Activated CD8-positive, alpha-beta memory T cell treated with anti-CD3 and anti-CD28 coated beads for 36 hours (primary cell): ENCODE measurements around the gene METTL16. TPM values are rescaled to one million over a fixed set of nuclear protein-coding genes. Genes with fewer than 3 reads are reported as not detected.

Experiments used
- CTCF ChIA-PET: fragments of 350-600 bp; sonication (Branson Sonifier 250); formaldehyde crosslinking; loops from one replicate; lab custom pipeline; 2021; ENCODE audit warnings: antibody characterized with exemption; lab: Charles Lee
- POLR2A ChIA-PET: fragments of 350-600 bp; sonication (Branson Sonifier 250); formaldehyde crosslinking; loops from one replicate; lab custom pipeline; 2021; ENCODE audit warnings: antibody characterized with exemption; lab: Charles Lee
- total RNA-seq, 2 experiments: library from RNA; stranded (reverse); gene quantifications; one replicate each; pipeline ENCODE4 v1.2.3, GENCODE V29; 2021

The METTL16 gene
- total RNA-seq, 2 experiments from 2014 or later, result 63.5 to 69.6 TPM

DNA sequence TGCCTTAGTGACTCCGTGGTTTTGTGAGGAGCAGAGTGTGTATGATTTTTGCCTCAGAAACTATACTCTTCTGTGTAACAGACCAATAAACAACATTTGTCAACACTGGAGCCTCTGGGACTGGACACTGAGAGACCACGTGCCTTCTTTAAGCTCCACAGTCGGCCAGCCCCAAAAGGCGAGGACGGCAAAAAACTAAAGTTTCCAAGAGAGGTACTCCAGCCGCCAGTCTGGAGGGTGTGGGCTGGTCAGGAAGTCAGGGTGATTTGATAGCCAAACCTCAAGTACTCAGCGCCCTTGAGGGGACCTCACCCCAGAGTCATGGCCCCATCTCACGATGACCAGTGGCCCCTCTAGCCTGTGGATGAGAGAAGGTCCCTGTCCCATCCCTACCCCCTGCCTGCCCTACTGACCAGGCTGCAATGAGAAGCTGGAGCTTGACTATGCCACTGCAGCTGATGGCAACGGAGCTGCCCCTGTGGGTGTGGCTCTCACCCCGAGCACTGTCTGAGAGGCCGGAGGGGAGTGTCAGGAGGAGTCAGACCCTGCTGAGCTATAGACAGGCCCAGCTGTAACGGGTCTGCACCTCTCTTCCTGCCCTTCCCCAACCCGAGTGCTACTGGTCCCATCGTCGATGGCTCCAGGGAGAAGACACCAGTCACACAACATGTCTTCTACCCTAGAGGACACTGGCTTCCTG, 130.6 kb downstream of the METTL16 start:
- ChIA-PET POLR2A (interaction anchor here (3.1 kb wide), 1 partner anchor 35 kb away, joined by 24 read pairs; no protein-coding TSS in a partner anchor), CTCF (interaction anchor here (1.3 to 7.6 kb wide), 4 partner anchors 11 to 36 kb away, joined by 4 to 131 read pairs (median 24); no protein-coding TSS in a partner anchor)

DNA sequence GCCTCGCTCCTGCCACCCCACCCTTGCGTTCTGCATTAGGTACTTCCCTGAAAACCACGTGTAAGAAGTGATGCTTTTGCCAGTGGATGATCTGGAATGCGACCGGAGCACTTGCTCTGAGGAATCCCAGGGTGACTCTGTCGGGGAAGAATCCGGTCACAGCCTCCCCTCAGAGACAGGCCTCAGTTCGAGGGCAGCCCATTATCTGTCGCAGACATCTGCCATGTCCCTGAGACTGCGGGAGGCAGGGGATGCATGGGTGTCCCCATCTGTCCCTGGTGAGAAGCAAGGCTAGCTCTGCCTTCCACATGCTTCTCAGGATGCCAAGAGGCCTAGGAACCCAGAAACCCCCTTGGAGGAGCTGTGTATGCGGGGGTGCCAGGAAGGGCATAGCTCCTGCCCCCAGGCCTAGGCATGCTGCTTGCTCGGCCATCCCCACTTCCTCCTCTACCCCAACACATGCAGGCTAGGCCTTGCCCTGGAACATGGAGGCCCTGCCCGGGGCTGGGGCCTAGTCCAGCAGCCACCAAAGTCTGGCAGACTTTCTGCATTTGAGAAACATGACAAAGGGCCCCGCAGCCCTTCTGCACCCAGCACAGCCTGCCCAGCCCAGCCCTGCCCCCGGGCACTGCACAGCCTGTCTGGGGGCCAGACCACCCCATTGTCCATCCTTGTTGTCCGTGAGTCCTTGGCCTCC, 131.3 kb downstream of the METTL16 start:
- POLR2A ChIA-PET, result interaction anchor here (3.1 kb wide), 1 partner anchor 35 kb away, joined by 24 read pairs; no protein-coding TSS in a partner anchor
- CTCF ChIA-PET, result interaction anchor here (3.5 to 7.6 kb wide), 2 partner anchors 11 to 37 kb away, joined by 40 to 131 read pairs; no protein-coding TSS in a partner anchor

DNA sequence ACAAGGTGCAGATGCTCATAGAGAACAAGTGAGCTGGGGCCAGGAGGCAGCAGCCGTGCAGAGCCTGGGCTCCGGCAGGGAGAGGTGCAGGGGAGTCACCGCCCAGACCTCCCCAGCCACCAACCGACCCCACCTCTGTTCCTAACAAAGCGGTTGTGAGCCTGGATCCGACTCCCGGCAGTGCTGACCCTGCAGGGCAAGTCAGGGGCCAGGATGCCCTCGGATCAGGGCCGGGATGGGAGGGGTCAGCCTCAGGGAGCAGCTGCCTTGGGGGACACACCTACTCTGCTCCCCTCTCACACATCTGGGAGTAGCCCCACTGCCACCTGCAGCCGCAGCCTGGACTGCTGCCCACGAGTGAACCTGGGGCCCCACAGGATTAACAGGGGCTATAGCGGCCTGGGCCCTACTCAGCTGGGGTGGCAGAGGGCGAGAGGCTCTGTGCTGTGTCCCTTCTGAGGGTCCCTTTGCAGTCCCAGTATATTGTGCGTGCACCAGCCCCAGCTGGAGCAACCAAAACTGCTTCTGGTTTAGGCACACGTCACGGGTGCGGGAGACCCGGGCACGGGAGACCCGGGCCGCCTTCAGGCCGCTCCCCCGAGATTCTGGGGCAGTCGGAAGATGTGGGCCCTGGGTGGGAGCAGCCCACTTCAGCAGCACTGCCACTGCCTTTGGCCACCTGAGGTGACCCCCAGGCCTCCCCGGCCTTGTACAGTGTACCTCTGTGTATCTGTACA, 132.0 kb downstream of the METTL16 start:
- CTCF ChIA-PET, result interaction anchor here (7.6 kb wide), 1 partner anchor 38 kb away, joined by 131 read pairs; no protein-coding TSS in a partner anchor
- POLR2A ChIA-PET, result no interaction called here

DNA sequence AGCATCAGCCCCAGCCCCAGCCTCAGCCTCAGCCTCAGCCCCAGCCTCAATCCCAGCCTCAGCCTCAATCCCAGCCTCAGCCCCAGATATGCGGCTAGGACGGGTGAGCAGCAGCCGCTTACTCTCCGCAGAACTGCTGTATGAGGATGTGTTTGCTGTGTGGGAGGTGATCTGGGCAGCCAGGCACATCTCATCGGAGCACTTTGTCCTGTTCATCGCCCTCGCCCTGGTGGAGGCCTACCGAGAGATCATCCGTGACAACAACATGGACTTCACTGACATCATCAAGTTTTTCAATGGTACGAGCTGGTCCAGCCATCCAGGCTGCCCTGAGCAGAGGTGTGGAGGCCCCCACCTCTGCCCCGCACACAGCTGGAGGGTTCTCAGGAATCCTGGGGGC, 132.8 kb downstream of the METTL16 start:
- ChIA-PET POLR2A (no interaction called here), CTCF (interaction anchor here (0.7 to 7.6 kb wide), 2 partner anchors 38 to 57 kb away, joined by 3 to 131 read pairs; no protein-coding TSS in a partner anchor)

DNA sequence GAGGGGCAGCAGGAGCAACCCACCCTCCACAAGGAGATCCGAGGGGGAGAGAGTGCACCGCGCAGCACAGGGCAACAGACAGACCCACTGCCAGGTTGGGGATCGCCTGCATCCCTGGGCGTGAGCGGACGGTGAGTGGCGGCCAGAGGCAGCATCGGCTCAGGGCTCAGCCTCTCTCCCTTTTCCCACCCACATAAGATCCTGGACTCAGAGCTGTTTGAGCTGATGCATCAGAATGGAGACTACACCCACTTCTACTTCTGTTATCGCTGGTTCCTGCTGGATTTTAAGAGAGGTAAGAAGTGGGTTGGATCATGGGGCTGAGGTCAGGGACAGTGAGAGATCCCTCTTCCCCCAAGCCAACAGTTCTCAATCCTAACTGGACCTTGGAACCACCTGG, 134.0 kb downstream of the METTL16 start:
- CTCF ChIA-PET, result no interaction called here
- POLR2A ChIA-PET, result no interaction called here

DNA sequence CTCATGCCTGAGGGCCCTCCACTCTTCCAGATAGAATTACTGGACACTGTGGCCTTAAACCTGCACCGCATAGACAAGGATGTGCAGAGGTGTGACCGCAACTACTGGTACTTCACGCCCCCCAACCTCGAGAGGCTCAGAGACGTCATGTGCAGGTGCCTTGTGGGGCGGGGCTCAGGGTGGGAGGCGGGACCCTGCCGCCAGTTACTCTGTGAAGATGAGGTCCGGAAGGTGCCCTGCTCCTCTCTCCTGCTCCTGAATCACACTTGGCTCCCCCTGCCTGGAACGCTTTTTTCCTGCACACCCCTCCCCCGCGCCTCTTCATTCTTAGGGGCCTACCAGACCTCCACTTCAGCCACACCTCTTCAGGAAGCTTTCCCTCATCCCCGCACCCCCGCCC, 135.6 kb downstream of the METTL16 start:
- CTCF ChIA-PET, result no interaction called here
- POLR2A ChIA-PET, result no interaction called here

DNA sequence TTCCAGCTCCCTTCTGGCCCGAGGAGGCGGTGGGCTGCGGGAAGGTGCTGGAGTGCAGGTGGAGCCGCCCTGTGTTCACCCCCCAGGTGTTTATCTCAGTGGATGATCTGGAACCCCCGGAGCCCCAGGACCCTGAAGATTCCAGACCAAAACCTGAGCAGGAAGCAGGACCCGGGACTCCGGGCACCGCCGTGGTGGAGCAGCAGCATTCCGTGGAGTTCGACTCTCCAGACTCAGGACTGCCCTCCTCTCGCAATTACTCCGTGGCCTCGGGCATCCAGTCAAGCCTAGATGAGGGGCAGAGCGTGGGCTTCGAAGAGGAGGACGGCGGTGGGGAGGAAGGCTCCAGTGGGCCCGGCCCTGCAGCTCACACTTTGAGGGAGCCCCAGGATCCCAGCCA, 136.3 kb downstream of the METTL16 start:
- CTCF ChIA-PET, result no interaction called here
- POLR2A ChIA-PET, result no interaction called here

DNA sequence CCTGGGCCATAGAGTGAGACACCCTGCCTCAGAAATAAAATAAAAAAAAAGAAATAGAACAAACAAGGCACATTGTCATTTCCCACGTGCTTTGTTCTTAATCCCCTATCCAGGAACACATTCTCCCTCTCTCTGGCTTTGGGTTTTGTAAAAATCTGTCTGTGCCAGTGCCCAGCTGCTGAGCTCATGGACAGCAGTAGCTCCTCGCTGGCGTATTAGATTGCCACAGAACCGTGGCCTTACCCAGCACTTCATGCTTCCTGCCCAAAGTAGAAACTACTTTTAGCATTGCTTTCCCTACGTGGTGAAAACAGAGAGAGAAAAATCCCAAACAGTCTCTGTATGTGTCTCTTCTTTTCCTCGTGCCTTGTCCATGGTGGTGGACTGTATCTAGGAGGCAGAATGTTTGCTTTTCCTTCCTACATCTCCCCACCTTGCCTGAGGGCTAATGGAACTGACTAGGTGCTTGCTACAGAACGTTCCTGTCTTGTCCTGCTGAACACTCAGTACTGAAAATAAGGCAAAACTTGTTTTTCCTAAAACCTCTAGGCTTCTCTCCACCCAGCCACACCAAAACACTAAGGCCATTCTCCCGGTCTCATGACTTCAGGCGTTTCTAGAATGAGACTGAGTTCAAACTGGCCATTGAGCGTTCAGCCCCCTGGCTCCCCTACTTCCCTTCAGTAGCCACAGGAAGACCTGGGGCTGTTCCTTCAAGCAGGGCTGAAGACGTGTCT, 137.0 kb downstream of the METTL16 start:
- ChIA-PET CTCF (interaction anchor here (1.2 kb wide), 1 partner anchor 7 kb away, joined by 4 read pairs; no protein-coding TSS in a partner anchor), POLR2A (no interaction called here)

DNA sequence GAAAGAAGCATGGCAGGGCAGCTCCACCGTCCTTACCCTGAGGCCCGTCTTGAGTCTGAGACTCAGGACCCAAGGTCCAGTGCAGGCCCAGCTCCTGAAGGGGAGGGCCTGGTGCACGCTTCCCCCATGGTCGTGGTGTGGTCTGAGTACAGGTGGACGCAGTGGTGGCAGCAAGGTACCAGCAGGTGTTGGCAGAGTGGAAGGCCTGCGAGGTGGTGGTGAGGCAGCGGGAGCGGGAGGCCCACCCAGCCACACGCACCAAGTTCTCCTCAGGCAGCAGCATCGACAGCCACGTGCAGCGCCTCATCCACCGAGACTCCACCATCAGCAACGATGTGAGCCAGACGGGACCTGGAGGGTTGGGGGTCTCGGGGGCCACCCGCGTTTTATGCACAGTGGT, 138.5 kb downstream of the METTL16 start:
- ChIA-PET POLR2A (no interaction called here), CTCF (interaction anchor here (0.9 kb wide), 1 partner anchor 43 kb away, joined by 3 read pairs; no protein-coding TSS in a partner anchor)

DNA sequence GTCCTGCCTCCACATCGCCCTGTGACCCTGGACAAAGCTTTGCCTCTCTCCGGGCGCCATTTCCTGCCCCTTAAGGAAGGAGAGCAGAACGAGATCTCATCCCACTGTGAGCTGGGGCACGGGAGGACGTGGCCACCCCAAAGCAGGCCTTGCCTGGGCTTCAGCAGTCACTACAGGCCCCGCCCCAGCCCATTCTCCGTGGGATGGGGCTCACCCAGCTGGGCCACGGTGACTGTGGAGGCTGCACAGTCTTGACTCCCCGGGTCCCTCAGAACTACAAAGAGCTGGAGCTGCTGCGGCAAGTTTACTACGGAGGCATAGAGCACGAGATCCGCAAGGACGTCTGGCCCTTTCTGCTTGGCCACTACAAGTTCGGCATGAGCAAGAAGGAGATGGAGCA, 139.0 kb downstream of the METTL16 start:
- CTCF ChIA-PET, result interaction anchor here (0.9 kb wide), 1 partner anchor 43 kb away, joined by 3 read pairs; no protein-coding TSS in a partner anchor
- POLR2A ChIA-PET, result no interaction called here

DNA sequence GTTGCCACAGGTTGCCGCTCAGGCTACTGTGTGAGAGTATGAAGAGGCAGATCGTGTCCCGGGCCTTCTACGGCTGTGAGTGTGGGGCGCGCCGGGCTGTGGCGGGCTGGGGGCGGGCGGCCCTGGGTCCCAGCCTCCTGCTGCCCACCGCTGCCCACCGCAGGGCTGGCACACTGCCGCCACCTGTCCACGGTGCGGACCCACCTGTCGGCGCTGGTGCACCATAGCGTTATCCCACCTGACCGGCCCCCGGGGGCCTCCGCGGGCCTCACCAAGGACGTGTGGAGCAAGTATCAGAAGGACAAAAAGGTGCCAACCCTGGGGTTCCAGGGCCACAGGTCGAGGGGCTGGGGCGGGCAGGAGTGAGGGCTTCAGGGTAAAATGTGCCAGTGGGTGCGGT, 139.5 kb downstream of the METTL16 start:
- POLR2A ChIA-PET, result no interaction called here

DNA sequence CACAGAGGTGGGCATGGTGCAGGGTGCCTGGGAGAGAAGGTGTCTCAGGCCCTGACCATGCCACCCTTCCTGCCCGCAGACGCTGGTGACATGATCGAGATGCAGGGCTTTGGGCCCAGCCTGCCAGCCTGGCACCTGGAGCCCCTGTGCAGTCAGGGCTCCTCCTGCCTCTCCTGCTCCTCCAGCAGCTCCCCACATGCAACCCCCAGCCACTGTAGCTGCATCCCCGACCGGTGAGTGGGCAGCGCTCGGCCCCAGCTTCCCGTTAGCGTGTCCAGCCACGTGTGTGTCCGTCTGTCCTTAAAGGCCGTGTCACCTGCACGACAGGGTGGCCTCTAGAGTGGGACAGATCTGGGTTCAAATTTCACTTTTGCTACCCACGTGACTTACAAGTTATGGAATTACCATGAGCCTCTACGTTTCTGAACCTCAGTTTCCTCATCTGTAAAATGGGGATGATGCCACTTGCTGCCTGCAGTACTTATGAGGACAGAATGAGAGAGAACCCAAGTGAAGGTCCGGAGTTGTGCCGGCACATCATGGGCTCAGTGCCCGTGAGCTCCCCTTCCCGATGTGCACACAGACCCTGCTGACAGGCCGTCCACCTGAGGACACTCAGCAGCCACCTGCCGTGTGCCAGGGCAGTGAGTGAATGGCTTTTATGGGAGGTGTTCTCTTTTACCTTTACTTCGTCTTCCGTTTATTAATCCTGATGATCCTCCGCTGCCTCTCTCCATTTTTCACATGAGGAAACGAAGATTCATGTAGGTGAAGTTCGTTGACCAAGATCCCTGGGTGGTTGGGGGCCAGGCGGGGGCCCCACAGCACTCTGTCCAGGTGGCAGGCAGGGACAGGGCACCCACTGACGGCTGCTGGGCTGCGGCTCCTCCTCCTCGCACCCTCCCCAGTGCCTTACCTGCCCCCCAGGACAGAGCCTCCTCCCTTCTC, 140.2 kb downstream of the METTL16 start:
- POLR2A ChIA-PET, result no interaction called here
- CTCF ChIA-PET, result interaction anchor here (1.4 kb wide), 1 partner anchor 11 kb away, joined by 7 read pairs; no protein-coding TSS in a partner anchor

More for the DNA sequence above, 139.5 kb downstream of the METTL16 start:
- CTCF ChIA-PET, result no interaction called here

DNA sequence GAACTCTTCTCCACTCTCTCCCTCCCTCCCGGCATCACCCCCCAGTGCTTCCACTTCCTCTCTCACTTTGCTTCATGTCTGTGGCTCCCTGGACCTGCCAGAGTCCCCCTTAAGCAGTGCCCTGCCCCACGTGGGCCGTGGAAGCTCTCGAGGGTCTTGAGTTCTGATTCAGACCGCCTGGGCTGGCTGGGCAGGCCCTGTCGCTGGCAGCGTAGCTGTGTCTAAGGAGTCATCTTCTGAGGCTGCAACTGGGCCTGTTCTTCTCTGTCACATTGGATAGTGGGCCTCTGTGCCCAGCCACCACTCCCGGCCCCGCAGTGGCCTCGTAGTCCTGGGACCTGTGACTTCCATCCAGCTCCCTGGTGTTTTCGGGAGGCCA, 141.5 kb downstream of the METTL16 start:
- ChIA-PET POLR2A (no interaction called here), CTCF (interaction anchor here (1.4 kb wide), 1 partner anchor 13 kb away, joined by 7 read pairs; no protein-coding TSS in a partner anchor)

DNA sequence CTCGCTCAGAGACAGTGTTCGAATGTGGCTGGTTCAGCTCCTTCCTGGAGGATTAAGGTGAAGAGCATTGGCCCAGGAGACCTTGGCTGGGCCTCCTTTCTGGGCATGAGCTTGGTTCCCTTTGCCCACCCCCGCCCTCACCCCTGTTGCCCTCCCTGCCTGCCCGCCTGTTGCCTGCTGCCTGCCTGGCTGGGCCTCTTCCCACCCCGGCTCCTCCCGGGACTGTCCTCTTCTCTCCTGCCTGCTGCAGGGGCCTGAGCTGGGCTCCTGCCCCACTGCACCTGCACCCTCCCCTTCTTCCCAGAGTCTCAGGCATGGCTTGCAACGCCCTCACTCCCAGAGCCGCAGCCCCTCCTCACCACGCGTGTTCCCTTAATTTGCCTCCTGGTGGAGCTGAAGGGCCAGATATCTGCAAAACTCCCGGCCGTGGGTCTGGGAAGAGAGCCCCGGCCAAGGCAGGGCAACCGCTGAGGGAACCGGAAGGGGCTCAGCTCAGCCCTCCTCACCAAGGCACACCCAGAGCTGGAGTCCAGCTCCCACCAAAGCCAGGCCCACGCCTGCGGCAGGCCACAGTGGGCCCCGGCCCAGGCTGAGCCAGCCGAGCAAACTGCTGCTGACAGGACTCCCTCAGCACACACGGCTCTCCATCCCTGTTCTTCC, 142.0 kb downstream of the METTL16 start:
- POLR2A ChIA-PET, result interaction anchor here (0.7 kb wide), 1 partner anchor 15 kb away, joined by 5 read pairs; no protein-coding TSS in a partner anchor
- CTCF ChIA-PET, result interaction anchor here (1.0 to 1.4 kb wide), 2 partner anchors 13 kb away, joined by 4 to 7 read pairs; no protein-coding TSS in a partner anchor

DNA sequence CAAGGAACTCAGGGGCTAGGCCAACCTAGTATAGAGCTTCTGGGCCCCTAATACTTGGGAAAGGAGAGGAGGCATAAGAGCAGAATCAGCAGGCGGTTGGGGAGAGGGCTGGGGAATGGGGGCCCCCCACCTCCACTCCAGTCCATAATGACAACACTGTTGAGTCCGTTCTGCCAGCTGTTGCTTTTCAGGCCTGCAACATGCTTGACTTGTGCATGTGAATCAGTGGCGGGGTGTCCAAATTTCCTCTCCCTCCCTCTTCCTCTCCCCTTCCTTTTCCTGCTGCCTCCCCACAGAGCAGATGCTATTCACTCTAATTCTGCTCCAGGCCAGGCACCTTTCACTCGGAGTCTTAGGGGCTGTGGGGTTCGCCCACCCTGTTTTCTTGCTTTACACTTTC, 142.6 kb downstream of the METTL16 start:
- POLR2A ChIA-PET, result no interaction called here
- CTCF ChIA-PET, result interaction anchor here (1.0 kb wide), 1 partner anchor 14 kb away, joined by 4 read pairs; no protein-coding TSS in a partner anchor

DNA sequence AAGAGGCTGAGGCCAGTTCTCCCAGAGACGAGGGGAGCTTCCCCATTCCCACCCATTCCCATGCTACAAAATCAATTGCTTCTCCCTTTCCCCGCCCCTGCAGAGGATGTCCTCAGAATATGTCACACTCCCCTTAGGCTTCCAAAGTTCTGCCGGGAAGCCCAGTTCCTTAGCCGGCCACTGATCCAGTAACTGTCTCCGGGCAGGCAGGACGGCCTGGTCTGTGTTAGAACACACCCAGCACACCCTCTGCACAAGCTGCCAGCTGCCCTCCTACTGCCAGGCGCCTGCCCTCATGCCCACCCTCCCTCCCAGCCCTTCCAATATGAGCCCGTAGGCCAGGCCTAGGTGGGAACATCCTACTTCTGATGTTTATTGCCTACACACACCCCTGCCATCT, 143.3 kb downstream of the METTL16 start:
- ChIA-PET POLR2A (no interaction called here), CTCF (interaction anchor here (0.5 to 1.0 kb wide), 2 partner anchors 14 to 224 kb away, joined by 4 read pairs; no protein-coding TSS in a partner anchor)
